Measurements from ENCODE around the gene SCN5A. TPM values are rescaled to one million over a fixed set of nuclear protein-coding genes. Genes with fewer than 3 reads are reported as not detected.

SCN5A gene
- total RNA-seq, 1 experiment from 2014 or later, result 0.10 TPM

DNA sequence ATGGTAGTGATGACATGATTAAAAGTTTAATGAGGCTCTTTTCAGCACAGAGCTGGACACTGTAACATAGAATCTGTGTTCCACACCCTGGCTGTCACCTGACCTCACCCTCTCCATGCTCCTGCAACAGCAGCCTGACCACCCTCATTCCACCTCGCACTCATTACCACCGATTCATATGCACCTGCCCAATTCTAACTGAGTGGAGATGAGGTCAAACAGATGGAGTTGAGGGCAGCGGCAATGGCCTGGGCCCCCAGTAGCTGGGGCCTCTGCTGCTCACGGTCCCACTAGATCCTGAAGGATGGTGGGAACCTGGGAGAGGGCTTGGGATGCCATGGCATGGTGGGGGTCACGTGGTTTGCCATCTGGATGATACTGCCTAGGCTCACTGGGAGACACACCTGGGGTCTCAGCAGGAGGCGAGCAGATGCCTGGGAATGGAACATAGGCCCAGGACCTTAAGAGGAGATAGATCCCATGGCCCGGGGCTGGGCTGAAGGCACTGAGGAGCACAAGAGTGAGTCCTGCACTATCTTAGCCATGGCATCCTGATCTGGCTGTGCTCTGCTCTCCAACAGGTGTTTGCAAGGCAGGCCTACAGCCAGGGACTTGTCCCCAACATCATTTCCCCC lies 1.3 kb downstream of the SCN5A start:
- DNase-seq (ENCODE audit: extremely low read depth, low read depth), result no peak

DNA sequence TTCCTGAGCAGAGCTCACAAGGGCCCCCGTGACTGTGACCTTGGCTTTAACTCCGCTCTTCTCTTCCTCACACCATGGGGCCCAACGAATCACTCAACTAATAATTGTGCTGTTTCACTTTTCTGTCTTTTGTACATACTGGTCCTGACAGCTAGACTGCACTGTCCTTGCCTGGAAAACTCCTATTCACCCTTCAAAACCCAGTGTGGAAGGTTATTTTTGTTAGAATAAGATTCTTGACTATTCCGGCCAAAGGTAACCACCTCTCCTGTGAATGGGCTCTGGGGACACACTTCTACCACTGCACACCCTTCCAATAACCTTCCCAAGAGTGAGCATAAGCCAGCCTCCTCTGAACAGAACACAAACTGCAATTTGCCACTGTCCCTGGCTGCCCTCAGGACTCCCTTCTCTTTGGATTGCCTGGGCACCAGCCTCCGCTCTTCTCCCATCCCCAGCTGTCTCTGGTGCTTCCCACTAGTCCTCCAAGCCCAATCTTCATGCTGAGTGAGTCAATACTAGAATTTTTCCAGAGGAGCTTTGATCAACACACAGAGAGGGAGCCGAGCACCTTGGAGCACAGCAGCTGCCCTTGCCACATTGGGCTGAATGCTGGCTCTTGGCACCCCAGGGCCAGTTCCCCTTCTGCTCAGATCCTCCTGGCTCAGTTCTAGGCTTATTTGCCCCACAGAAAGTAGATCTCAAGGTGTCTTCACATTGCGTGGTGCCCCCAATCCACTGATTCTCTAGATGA lies 2.1 kb downstream of the SCN5A start:
- DNase-seq (ENCODE audit: extremely low read depth, low read depth), result no peak

- peak; percentile 38 for DNase-seq (ENCODE audit: extremely low read depth, low read depth)
These were observed 2.9 kb downstream of the SCN5A start for GRCh38 chr3:38646630-38647029.

DNA sequence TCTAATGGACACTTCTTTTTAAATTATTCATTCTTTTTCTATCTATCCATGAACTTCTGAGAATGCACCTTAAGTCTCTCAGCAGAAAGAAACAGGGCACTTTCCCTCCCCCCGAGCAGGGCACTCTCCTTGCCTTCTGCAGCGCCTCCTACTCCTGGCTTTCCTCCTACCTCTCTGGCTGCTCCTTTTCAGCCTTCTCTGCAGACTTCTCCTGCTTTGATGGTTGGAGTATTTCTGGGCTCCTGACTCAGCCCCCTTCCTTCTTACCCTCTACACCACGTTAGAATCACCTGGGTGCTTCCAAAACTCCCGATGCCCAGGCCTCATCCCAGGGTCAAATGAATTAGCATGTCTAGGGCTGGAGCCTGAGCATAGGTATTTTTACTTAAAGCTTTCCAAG lies 3.4 kb downstream of the SCN5A start:
- no peak for DNase-seq (ENCODE audit: extremely low read depth, low read depth)

- no peak for DNase-seq (ENCODE audit: extremely low read depth, low read depth)
These were observed 3.9 kb downstream of the SCN5A start for GRCh38 chr3:38645601-38646000.

DNA sequence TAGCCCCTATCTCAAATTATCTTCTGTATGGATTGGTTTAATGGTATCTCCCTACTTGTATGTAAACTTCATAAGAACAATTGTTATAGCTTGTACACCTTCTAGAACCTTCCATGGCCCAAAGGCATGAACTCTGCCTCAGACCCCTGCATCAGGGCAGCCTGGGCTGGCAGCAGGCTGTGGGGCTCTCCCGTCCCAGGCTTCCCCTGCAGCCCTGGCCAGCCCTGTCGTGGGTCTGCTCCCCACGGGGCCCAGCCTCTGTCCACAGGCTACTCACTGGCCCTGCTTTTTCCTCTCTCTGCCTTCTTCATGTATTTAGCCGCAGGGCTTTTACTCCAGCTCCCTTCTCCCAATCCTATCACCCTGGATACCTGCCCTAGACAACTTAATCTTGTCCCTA lies 4.4 kb downstream of the SCN5A start:
- no peak for DNase-seq (ENCODE audit: extremely low read depth, low read depth)

DNA sequence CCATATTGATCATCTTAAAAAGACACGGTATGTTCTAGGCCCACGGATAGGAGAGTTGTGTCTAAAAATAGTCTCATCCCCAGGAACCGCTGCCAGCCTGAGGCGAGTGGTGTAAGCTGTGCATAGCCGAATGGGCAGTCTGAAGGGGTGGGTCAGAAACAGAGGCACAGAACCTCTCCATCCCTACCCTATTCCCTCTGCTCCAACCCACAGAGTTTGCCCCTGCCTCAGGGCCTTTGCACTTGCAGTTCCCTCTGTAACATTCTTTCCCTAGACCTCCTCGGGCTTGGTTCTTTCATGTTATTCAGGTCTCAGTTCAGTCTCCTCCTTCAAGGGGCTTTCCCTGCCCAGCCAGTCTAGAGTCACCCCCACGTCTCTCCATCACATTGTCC lies 4.8 kb downstream of the SCN5A start:
- no peak for DNase-seq (ENCODE audit: extremely low read depth, low read depth)

GRCh38 chr3:38644016-38644661 lies 5.3 kb downstream of the SCN5A start:
- no peak for DNase-seq (ENCODE audit: extremely low read depth, low read depth)

GRCh38 chr3:38643592-38643991 lies 5.9 kb downstream of the SCN5A start:
- no peak for DNase-seq (ENCODE audit: extremely low read depth, low read depth)

DNA sequence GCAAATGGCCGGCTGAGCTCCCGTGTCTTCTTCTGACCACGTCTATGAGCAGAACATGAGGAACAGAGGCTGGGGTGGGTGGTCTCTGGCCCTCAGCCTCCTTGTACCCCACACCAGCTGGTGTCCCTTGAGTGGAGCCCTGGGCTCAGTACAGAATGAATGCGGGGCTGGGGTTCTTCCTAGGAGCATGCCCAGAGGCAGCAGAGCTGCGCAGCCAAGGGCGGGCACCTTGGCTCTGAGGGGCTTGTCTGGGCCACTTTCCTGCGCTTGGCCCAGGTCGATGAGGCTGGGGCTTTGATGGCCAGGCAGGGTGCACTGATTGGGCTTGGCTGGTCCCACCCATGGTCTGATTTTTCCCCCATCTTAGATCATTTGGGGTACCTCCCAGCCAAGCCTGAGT lies 6.4 kb downstream of the SCN5A start:
- DNase-seq (ENCODE audit: extremely low read depth, low read depth), result no peak

DNA sequence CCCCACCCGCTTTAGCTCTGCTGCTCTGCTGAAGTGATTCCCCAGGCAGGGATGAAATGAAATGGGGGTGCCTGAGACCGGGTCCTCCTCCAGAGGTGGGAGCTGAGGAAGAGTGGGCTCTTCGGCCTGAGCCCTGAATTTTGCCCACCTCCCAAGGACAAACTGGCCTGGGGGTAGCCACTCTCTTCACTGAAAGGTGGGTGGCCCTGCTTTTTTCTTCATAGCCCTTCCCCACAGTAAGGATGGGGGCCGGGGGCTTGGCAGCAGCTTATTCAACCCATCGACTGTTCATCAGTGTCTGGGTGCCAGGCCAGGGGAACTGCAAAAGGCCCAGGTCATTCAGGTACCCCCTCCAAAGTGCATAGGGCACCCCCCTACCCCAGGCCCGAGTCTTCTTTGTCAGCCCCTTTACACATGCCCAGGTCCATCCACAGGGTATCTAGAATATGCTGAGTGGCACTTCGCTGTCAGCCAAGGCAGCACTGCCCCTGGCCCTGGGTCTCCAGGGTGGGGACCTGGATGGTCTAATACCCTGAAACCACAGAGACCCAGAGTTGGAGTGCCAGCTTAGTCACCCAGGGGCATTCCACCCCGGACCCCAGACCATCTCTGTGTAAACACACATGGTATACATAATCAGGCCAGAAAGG lies 7.9 kb downstream of the SCN5A start:
- no peak for DNase-seq (ENCODE audit: extremely low read depth, low read depth)

DNA sequence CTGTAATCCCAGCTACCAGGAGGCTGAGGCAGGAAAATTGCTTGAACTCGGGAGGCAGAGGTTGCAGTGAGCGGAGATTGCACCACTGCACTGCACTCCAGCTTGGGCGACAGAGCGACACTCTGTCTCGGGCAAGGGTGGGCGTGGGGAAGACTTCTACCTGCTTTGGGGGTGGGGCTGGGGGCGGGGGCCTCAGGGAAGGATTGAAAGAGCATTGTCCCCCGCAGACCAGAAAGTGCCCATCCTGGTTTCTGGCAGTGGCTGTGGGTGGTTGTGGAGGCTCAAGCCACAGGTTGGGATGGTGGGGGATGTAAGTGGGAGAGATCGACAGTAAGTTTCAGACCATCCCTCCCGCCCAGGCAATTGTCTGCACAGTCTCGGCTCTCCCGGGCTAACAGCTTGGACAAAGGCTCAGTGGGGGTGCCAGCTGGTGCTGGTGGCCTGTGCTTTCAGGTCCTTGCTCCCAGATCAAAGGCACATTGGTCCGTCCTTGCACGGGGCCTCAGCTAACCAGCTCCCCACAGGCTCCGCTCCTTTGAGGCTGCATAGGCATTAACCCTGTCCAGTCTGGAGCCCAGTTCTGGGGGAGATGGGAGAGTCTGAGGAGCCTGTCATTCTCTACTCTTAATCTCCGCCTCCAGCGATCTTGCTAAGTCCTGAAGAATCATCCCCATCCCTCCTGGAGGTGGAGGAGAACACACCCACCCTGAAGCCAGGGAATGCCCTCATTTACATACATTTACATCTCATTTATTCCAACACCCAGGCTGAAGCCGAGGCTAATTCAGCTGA lies 8.6 kb downstream of the SCN5A start:
- DNase-seq (ENCODE audit: extremely low read depth, low read depth), result no peak

DNA sequence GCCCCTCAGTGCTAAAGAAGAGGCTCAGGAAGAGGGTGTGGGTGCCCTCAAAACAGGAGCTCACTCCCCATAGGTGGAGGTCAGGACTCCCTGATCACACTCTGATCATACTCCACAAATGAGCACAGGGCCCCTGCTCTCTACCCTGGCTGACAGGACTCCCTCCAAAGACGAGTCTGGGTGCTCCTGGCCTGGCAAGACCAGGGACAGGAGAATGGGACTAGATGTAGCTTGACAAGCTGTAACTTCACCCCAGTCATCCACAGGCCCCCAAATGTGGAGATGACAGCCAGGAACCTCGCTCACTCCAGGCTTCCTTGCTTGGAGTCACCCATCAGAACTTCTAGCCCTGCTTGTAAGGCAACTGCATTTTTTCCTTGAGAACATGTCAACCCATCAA lies 11.1 kb downstream of the SCN5A start:
- DNase-seq (ENCODE audit: extremely low read depth, low read depth), result no peak

- DNase-seq (ENCODE audit: extremely low read depth, low read depth), result no peak
These were observed 11.6 kb downstream of the SCN5A start for GRCh38 chr3:38637906-38638305.

DNA sequence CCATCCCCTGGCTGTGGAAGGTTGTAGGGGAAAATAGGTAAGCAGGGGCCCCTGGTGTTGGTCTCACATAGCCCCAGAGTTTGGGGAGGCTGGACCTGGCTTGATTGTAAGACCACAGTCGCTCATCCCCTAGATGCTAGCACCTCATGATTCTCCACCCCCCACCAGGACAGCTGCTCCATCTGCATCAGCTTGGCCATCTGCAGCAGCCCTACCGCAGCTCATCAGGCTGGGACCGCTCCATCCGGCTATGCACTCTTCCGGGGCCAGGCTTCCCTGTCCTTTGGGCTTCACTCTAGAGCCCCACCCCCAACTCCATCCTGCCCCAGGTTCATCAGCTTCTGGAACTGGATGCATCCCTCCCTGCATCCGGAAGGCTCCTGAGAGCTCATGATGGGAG lies 12.6 kb downstream of the SCN5A start:
- no peak for DNase-seq (ENCODE audit: extremely low read depth, low read depth)

DNA sequence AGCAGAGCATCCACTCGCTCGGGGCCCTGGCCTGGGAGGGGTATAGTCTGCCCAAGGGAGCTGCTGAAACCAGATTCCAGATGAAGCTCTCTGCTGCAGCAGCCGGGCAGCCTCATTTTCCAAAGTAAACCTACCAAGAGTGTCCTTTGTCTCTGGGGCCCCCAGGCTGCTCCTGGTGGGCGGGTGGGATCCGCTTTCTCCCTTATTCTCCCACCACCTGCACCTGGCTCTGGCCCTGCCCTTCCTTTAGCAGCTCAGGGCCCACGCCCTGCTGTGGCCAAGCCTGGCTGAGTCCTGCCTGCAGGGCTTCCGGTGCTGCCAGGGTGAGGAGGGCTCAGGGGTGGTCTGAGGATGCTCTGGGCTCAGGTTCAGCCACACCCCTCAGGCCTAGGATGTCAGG lies 13.0 kb downstream of the SCN5A start:
- no peak for DNase-seq (ENCODE audit: extremely low read depth, low read depth)

- DNase-seq (ENCODE audit: extremely low read depth, low read depth), result no peak
These were observed 15.4 kb downstream of the SCN5A start for GRCh38 chr3:38634111-38634510.

- DNase-seq (ENCODE audit: extremely low read depth, low read depth), result no peak
These were observed 16.5 kb downstream of the SCN5A start for GRCh38 chr3:38632989-38633388.

DNA sequence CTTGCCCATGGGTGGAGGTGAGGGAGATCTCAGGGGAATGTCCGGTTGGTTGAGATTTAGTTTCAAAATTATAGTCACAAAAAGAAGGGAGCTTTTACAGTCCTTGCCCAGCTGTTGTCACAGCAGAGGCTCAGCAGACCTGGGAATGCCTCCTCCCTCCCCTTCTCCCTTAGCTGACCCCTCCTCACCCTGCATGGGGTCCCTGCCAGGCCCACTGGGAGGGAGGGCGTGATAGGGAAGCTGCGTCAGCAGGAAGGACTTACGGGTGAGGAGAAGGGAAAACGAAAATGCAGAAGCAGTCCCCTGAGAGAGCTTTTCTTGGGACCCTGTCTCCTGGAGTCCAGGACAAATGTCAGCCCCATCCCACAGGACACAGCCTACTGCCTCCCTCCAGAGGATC lies 18.9 kb downstream of the SCN5A start:
- no peak for DNase-seq (ENCODE audit: extremely low read depth, low read depth)

DNA sequence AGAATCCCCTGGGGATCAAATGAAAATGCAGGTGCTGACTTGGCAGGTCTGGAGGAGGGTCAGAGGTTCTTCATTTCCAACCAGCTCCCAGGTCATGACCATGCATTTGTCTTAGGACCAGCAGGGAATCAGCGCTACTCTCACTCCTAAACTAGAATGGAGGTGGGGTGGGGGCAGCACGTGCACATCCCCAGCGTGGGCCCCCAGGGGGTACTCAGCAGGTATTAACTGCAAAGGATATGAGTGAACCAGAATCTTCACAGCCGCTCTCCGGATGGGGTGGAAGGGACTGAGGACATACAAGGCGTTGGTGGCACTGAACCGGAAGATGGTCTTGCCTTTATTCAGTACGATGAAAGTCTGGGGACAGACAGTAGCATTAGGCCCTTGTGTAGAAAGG lies 19.4 kb downstream of the SCN5A start:
- DNase-seq (ENCODE audit: extremely low read depth, low read depth), result no peak

- DNase-seq (ENCODE audit: extremely low read depth, low read depth), result no peak
These were observed 20.7 kb downstream of the SCN5A start for GRCh38 chr3:38628835-38629234.
